DMS53 (cell line): ENCODE measurements around the gene OCRL.
A peak's percentile ranks its signal among the peaks of the same experiment; 100 is the strongest.
"Not testable (repeated sequence)": the region's sequence is repeated elsewhere in the genome, so short reads cannot be mapped to it uniquely, and the experiment has no call there.

Experiments
- DNase-seq: peaks from one replicate; lab custom pipeline; 2025; lab: John Stamatoyannopoulos, UW

Gene OCRL

DNA sequence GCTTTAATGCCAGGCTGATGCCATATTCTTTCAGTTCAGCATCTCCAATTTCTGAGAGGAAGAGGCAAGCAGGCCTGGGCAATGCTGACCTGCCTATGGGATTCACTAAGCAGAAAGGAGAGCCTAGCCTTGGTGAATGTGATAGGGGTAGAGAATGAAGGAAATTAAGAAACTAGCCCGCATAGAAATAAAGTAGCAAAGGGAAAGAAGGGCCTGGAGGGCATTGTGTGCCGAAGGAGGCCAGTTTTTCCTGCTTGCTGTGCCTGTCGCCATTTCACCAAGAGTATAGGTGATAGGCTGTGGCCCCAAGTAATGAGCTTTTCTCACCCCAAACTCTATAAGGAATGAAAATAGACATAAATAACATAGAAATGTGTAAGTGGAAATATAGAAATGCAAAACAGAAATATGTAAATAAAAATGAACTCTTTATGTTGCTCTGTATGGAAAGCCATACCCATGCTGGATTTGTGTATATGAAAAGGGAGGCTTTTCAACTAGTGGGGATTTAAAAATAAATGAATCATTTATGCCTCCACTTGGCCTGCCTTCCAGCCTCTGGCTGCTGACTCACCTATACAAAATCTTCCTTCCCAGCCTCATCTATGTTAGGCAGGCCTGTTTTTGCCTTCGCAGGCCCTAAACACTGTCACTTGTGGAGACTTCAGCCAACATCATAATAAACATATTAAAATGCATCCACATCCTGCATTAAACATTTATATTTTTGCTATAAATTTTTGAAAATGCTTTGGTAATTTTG, 5.1 kb upstream of the OCRL start:
- no peak for DNase-seq

DNA sequence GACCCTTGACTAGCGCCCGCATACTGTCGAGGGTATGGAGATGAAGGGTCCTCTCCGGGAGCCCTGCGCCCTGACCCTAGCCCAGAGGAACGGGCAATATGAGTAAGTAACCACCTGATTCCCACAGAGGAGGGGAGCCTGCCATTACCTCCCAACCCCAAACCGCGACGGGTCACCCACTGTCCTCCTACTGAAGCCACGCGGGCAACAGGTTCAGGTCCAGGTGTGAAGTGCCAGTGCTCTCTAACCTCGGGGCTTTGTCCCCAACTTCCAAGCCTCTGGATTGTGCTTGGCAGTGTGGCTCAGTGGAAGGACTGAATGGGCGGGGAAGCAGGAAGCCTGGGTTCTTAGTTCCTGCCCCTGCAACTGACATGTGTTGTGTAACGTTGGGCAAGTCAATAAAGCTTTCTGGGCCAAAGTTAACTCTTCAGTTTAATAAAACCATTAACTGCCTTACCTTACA, 694 bp downstream of the OCRL start:
- peak; percentile 31 for DNase-seq

DNA sequence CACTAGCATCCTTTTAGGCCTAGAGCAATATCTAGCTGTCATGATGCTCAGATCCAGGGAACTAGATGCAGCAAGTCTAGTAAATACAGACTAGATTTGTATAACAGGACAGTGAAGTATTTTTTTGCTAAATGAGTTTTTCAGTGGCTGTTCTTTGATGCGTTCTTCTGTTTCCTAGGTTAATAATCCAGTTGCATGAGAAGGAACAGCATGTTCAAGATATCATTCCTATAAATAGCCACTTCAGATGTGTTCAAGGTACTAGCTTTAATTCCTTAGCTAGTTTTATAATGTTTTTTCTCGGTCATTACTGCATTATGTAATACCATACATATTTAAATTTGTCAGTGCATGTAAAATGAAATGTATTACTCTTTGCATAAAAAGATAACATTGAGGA, 4.7 kb downstream of the OCRL start:
- no peak for DNase-seq

DNA sequence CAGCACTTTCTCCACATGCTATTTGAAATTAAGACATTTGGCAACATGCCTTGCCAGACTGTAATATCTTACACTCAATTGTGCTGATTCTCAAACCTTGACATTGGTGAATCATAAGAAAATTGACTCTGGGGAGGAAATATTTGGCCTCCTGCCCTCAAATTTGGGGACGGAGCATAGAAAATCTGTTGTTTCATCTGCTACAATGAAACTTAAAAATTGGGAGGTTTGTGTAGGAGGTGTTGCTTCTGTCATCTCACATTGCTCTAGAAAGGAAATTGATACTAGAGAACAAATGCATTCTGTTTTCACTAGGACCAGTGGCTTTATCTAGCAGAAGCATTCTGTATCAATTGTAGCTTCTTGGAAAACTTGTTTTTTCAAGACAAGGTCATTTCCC, 5.3 kb downstream of the OCRL start:
- DNase-seq: no peak

DNA sequence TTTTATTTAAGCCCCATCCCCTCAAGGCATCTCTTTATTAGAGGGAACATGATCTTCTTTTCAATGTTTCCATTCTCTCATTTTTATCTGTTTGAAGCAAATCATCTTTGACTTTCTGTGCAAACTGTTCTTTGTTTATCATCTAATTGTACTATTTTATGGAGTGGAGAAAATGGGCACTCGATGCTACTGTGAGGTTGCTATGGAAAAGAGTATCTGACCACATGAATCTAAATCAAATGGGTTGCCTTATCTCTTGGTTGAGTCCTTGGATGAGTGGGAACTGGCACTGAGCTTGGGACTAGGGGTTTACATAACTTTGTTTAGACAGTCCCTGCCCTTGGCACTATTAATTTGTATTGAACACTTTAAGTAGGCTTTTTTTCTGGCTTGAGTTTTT, 9.1 kb downstream of the OCRL start:
- DNase-seq: no peak

DNA sequence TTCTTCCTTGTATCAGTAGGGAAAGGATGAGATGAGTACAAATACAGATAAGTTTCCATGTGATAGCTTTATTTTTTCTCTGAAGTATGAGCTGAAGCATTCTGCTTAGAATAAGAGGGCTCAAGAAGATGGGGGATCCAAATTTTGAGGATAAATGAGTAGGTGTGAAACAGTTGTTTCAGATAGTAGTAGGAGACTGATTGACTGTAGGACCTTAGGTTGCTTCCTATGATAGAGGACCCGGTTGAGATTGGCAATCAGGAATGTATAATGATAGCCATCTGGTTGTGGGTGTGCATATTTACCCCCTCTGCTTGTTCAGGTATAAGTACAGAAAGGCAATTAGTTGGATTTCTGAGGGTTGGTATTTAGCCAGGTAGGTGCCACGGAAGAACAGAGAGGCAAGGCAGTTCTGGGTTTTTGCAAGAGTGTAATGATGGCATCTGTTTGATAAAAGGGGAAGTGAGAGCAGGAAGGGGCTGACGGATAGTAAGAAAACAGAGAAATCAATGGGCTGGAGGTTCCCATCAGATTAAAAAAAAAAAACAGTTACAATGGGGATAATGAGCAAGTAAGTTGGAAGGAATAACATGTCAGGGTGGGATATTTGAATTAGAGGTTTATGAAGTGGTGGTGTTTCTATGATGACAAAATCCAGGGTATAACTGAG, 13.7 kb downstream of the OCRL start:
- DNase-seq: no peak

DNA sequence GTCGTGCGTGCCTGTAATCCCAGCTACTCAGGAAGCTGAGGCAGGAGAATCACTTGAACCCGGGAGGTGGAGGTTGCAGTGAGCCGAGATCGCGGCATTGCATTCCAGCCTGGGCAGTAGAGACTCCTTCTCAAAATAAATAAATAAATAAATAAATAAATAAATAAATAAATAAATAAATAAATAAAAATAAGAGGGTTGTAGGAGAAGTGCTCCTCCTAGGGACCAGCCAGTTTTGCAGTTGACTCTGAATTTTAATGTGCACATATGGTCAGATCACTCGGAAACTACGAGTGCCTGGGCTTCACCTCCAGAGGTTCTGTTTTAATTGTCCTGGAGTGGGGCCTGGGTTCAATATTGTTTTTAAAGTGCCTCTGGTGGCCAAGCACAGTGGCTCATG, 14.8 kb downstream of the OCRL start:
- peak; percentile 7 for DNase-seq

DNA sequence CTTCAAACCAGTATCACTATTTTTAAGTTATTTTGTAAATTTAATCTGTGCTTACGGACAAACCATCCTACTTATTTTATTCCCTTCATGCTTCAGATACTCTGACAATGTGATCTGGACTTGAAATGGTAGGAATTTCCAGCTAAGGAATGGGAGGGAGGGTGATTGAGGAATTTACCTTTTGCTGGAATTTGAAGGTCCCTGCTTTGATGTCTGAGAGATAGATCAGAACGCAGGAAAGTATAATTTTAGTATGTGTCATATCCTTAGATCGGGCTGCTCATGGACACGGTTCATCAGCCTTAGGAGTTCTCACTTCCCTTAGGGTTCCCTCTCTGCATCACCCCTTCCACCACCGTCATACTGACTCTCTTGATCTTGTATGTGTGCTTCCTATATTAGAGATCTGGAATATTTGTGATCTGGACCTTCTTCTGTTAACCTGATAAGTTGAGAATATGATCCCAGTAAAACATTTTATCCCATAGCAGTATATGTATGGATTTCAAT, 16.8 kb downstream of the OCRL start:
- no peak for DNase-seq

DNA sequence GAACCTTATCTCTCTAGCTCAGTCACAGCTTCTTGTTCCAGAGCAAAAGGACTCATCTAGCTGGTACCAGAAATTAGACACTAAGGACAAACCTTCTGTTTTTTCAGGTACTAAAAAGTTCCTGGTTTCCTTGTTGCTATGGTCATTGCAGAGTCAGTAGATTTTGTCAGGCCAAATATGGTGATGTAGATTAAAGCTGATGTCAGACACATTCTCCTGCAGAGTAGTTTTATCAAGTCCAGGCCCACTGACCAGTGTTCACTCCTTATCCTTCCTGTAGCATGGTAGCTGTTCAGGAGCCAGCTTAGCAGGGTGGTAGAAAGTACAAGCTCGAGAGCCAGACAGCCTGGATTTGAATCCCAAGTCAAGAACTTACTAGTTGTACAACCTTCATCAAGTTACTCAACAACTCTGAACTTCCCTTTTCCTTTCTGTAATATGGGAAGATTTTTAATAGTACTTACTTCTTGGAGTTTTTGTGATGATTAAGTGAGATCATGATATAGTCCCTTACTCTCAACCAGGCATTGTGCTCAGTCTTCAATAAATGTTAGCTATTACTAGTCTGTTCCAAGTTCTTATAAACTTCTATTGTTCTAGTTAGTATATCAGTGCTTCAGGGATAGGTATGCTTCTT, 17.9 kb downstream of the OCRL start:
- no peak for DNase-seq

DNA sequence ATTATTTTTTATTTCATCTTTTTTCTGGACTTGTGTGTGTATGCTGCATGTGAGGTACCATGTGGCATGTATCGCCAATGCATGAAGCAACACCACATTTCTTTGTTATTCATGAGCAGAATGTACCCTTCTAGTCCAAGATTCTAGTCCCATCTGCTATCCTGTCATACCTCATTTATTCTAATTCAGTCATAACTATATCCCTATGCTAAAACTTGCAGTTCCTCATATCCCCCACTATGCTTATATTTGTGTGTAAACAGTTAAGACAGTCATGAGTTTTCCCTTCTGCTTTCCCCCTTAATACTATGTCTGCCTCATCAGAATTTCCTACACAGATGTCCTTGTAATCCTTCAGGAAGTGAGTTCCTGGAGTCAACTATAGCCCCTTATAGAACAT, 19.7 kb downstream of the OCRL start:
- DNase-seq: peak; percentile 1

DNA sequence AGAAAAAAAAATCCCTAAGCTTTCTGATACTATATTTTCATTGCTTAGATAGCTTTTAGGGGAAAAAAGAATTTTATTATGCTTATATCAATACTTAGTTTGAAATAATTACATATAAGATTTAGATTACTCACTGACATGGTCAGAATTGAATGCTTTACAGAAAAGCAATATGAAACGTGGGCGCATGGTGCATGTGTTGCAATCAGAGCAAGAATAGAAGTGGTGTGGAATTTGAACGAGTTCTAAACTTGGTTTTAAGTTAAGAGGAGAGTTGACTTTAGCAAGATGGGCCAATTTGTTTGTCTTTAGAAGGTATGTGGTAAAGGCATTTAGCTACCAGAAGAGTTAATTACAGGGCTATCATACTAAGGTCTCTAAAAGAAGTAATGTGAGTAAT, 21.4 kb downstream of the OCRL start:
- DNase-seq: no peak

DNA sequence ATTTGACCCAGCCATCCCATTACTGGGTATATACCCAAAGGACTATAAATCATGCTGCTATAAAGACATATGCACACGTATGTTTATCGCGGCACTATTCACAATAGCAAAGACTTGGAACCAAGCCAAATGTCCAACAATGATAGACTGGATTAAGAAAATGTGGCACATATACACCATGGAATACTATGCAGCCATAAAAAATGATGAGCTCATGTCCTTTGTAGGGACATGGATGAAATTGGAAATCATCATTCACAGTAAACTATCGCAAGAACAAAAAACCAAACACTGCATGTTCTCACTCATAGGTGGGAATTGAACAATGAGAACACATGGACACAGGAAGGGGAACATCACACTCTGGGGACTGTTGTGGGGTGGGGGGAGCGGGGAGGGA, 24.3 kb downstream of the OCRL start:
- not testable (repeated sequence) for DNase-seq

DNA sequence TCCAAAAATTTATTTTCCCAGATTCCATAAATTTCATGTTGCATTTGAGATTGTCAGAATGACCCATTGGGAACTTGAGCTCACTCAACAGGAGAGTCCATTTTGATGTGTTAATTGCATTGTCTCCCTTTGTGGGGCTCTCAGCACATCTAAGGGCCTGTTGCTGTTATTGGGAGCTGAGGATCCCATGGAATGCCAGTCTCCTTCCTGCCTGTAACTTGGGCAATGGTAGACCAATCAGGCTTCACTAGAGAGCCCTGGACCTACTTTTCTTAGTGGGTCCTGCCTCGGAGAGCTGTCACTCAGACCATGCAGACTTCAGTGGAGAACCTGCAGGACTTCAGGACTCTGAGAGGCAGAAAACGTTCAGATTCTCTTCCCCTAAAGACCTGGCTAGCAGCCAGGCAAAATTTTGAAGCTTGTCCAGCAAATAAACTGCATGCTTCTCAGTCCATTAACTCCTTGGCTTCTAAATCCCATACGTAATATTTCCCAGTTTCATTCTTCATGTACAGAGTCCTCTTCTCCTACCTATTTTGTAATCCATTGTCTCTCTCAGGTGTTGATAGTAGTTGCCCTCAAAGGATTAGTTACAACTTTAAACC, 25.1 kb downstream of the OCRL start:
- DNase-seq: no peak

DNA sequence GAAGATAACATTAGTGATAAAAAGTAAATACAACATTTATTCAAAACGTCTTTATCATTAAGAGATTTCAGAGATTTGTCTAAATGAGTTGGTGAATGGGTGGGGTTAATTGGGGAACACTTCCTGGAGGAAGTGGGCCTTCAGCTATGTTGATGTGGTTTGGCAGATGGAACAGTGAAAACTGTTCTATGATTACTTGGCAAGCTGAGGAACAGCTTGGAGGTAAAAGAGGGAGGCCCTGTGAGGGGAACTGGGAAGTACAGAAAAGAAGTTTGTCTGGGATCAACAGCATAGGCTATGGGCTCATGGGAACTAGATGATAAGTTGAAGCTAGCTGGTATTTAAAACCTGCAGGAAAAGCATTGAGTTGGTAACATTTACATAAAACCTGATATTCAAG, 26.0 kb downstream of the OCRL start:
- DNase-seq: no peak

DNA sequence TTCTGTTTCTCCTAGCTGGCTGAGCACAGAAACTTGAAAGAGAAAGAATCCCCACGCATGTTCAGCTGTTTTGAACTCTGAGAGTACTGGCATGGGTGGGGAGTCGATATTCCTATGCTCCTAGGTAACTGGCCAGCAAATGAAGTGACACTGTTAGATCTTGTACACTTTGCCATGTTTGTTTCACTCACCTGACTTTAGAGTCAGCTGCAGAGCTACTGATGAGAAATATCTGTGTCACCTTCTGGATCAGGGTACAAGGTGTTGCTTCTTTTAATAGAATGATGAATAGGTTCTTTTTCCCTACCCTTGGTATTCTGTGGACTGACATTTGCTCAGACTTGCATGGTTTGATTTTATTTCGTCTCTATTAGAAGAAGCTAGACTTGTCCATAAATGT, 28.3 kb downstream of the OCRL start:
- no peak for DNase-seq

DNA sequence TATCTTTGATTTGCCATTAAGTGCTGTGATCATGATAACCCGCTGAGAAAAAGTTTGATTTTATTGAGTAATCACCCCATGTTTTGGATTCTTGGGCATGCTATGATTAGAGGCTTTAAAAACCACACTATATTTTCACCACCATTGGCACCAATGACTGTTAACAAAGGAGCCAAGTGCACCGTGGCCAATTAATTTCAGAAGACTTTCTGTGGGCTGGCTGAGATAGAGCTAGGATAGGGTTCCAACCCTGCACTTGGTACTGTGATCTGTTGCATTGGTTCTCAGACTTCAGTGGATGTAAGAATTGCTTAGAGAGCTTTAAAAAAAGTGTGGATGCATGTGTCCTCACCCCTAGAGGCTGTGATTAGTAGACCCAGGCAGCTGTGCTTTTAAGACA, 32.4 kb downstream of the OCRL start:
- DNase-seq: no peak

DNA sequence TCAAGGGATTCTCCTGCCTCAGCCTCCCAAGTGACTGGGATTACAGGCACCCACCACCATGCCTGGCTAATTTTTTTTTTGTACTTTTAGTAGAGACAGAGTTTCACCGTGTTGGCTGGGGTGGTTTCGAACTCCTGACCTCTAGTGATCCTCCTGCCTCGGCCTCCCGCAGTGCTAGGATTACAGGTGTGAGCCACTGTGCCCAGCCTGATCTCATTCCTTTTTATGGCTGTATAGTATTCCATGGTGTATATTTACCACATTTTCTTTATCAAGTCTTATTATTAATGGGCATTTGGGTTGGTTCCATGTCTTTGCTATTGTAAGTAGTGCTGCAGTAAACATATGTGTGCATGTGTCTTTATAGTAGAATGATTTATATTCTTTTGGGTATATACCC, 33.6 kb downstream of the OCRL start:
- DNase-seq: not testable (repeated sequence)

DNA sequence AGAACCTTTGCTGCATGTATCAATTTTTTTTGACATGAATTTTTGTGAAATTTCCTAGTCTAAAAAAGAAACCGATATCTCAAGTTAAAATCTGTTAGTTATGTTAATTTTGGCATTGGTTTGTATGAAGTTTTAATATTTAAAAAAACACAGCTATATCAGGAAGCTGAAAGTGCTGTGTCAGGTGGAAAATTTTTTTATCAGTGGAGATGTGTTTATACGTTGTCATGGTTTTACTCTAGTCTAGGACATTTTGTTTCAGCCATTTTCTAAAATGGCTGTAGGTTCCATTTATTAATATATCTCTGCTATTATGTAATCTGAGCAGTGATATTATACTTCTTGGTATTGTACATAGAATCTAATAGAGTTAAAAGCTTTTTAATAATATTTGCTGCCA, 34.2 kb downstream of the OCRL start:
- no peak for DNase-seq

DNA sequence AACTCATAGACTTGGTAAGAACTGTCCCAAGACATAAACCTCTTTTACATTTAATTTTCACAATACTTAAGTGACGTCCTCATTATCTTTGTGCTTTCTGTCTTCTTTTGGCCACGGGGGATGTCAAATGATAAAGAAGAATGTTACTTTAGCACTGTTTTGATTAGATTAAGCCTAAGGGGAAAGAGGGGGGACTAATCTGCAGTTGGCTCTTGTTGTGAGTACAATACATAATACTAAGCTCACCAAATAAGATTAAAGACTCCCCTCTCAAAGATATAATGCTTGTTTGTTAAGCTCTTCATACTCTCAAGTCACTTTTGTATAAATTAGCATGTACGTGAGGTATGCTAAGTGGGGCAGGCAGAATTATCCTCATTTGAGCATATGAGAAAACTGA, 36.5 kb downstream of the OCRL start:
- no peak for DNase-seq

DNA sequence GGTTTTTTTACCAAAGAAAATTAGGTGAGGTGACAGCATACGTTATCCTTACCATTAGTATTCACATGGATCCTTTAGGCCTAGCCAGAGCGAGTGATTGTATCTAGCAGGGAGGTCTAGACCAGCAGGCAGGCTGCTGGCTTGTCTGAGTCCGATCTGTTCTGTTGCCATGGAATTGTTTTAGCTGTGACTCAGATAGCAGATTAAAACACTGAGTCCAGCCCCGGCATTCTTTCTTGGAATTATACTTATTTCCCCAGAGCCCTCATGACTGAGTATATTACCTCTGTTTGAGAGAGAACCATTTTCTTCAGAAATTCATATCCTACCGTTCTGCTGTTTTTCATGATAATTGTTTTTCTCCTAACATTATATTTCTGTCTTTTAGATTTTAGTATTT, 37.4 kb downstream of the OCRL start:
- no peak for DNase-seq

DNA sequence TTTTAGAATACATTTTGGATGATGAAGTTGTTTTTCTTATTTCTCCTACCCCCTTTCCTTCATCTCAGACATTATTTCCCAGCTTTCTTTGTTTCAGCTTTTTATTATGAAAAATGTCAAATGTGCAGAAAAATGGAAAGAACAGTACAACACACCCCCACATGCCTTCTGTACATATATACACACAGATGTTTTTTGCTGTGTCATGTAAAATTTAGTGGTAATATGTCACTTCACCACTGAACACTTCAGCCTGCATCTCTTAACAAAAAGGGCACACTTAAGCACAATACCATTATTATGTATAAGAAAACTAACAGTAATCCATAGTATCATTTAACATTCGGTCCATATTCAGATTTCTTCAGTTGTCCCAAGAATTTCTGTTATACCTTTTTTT, 37.8 kb downstream of the OCRL start:
- DNase-seq: no peak

DNA sequence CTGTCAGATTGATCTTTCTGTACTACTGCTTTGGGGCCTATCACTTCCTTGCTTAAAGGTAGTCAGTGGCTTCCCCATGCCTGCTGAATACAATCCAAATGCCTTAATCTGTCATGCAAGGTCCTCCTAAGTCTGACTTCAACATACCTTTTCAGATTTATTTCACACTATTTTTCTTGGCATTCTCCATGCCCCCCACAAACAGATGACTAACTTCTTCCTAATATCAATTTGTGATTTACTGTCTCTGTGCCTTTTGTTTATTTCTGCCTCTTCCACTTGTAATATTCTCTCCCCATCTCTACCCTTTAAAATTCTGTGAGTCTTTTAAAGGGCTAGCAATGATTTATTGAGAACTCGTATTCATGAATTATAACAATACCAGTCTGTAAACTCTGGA, 41.8 kb downstream of the OCRL start:
- no peak for DNase-seq

DNA sequence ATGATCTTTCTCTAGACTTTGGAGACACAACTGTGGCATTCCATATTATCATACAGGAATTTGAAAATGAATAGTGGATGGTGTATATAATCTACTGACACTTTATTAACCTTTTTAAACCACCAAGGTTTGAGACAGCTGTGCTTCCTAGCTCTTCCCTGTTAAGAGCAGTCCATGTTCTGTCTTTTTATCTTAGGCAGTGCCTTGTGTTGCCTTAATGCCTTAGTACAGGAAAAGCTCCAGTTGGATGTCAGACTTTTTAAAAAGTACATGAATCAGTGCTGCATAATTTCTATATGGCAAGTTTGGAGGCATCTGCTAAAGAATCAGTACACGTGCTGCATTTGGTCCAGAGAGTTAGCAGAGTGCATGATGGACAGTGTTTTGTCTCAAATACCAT, 45.1 kb downstream of the OCRL start:
- no peak for DNase-seq
